Measurements from ENCODE around the gene CCNI2. TPM values are rescaled to one million over a fixed set of nuclear protein-coding genes. Genes with fewer than 3 reads are reported as not detected.

CCNI2 gene
- total RNA-seq, 1 donor = 1.2 TPM

- TF ChIP-seq, protein P1, sequence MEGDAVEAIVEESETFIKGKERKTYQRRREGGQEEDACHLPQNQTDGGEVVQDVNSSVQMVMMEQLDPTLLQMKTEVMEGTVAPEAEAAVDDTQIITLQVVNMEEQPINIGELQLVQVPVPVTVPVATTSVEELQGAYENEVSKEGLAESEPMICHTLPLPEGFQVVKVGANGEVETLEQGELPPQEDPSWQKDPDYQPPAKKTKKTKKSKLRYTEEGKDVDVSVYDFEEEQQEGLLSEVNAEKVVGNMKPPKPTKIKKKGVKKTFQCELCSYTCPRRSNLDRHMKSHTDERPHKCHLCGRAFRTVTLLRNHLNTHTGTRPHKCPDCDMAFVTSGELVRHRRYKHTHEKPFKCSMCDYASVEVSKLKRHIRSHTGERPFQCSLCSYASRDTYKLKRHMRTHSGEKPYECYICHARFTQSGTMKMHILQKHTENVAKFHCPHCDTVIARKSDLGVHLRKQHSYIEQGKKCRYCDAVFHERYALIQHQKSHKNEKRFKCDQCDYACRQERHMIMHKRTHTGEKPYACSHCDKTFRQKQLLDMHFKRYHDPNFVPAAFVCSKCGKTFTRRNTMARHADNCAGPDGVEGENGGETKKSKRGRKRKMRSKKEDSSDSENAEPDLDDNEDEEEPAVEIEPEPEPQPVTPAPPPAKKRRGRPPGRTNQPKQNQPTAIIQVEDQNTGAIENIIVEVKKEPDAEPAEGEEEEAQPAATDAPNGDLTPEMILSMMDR (IDR thresholded peaks at IDR 0.05; ENCODE audit: insufficient read depth, low read length) = no peak
- no peak overlapping the region for H3K4me3 ChIP-seq (ENCODE audit: low read depth, low read length)
- DNase-seq (ENCODE audit: low read depth) = peak; percentile 76
Measured at GRCh38 chr5:132770476-132771159, 23.4 kb downstream of the CCNI2 start.

DNA sequence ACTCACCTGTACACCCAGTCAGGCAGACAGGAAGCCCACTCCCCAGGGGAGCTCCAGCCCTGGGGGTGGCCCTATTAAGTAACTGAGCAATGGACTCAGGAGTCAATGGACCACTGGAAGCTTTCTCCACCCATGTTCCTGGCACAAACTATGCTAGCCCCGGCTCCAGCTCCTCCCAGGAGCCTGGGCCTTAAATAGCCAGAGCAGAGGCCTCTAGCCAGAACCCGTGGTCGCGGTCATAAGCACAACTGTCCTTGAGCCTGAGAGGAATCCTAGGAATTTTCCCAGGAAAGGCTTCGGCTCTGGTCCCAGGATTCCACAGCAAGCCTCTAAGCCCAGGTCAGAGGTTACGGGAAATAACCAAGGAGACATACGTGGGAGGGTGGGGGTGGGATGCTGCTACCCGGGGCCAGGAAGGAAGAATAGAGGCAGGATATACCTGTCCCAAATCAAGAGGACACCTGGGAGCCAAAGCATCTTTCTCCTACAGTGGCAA lies 24.3 kb downstream of the CCNI2 start:
- H3K4me3 ChIP-seq (ENCODE audit: low read depth, low read length) = no peak overlapping the region
- peak; percentile 81 for DNase-seq (ENCODE audit: low read depth)
- TF ChIP-seq, protein P1 (IDR thresholded peaks at IDR 0.05; ENCODE audit: insufficient read depth, low read length) = no peak

DNA sequence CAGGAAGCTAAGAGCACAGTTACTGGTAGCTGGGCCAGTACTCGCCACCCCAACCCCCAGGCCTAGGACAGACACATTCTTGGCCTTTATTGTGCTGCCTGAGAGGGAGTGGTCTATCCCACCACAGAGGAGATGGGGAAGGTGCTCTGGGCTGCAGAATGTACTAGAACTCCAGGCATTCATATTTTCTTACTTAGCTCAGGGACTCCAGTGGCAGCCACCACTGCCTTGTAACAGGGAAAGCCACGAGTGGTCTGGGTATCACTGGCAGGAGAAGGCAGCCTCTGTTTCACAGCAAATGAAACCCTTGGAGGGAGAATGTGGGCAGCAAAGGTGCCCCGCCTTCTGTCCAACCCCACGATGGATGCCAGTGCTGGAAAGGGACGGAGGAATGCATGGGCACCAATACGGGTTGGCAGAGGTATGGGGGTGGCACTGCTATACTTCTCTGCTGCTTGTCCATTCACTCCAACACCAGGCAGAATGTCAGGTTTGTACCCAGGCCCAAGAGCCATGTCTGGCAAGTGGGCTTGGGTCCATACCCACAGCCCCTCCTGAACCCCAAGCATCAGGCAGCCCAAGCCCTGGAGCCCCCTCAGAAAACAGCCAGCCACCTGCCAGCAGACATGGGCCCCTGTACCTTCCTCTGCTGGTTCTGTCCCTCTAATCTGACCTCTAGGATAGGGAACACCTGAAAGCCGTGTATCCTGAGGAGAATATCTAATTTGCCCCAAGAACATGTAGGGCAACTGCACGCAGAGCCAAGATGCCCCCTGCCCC lies 25.3 kb downstream of the CCNI2 start:
- DNase-seq (ENCODE audit: low read depth) = peak; percentile 64
- no peak overlapping the region for H3K4me3 ChIP-seq (ENCODE audit: low read depth, low read length)
- TF ChIP-seq, protein P1 (IDR thresholded peaks at IDR 0.05; ENCODE audit: insufficient read depth, low read length) = no peak

- no peak overlapping the region for H3K4me3 ChIP-seq (ENCODE audit: low read depth, low read length)
- TF ChIP-seq, protein P1 (IDR thresholded peaks at IDR 0.05; ENCODE audit: insufficient read depth, low read length) = no peak
- no peak for DNase-seq (ENCODE audit: low read depth)
Measured at GRCh38 chr5:132773114-132773513, 25.9 kb downstream of the CCNI2 start.

- DNase-seq (ENCODE audit: low read depth) = no peak
- H3K4me3 ChIP-seq (ENCODE audit: low read depth, low read length) = no peak overlapping the region
- TF ChIP-seq, protein P1 (IDR thresholded peaks at IDR 0.05; ENCODE audit: insufficient read depth, low read length) = no peak
Measured at GRCh38 chr5:132773601-132774355, 26.6 kb downstream of the CCNI2 start.

DNA sequence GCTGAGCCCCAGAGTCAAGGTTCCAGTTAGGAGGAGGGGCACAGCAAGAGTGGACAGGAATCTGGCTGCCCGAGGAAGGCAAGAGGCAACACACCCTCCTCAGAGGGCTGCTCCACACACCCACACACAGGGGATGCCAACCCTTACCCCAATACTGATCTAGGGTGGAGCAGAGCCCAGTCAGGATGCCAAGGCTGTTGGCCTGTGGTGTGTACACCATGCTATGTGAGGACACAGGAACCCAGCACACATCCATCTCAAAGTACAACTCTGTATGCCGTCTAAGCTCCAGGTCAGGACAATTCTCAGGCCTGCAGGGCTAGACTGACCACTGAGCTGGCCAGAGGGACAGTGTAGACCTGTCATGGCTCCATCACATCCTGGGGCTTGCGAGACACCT lies 27.2 kb downstream of the CCNI2 start:
- no peak for DNase-seq (ENCODE audit: low read depth)
- TF ChIP-seq, protein P1 (IDR thresholded peaks at IDR 0.05; ENCODE audit: insufficient read depth, low read length) = no peak
- peak overlapping the region; percentile 23 for H3K4me3 ChIP-seq (ENCODE audit: low read depth, low read length)
